Amygdala (tissue), 56 donors: ENCODE results near the gene B3GNT3.

Source experiments
- DNase-seq, 56 donors: peaks; one replicate each; lab custom pipeline; 2025; lab: John Stamatoyannopoulos, UW

B3GNT3 gene

DNA sequence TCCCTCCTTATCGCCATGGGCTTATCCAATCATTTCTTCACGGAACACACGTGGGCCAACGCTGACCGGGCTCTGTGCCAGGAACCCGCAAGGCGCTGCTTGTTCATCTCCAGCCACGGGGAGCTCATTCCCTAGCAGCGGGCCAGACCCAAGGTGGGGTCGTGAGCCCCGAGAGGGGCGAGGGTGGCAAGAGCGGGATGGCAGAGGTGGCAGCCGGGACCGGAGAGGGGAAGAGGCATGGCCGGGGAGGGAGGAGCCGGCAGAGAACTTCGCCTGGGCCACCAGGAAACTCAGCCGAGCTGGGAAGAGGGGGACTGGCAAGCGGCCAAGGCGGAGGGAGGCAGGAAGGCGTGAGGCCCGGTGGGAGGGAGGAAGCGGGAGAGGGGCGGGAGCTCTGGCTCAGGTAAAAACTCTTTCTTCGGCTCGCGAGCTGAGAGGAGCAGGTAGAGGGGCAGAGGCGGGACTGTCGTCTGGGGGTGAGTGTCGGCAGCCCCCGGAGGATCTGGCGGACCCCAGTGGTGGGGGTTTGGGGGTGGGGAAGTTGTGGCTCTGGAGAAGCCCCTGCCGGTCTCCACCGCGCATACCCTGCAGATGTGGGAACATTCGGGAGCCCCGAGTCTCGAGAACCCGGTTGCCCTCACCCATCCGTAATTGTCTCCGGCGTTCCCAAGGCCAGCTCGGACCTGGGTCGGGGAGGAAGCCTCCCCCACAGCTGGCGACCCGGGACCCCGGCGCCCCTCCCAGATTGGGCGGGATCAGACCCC is at the start of gene B3GNT3:
Gene B3GNT3 (plus strand): TSS at position 408 of the 764 bp plus-strand sequence. CDS start 12,670 bp downstream, outside the sequence.
- peak in 1 of 56 donors; percentile 16 for DNase-seq

DNA sequence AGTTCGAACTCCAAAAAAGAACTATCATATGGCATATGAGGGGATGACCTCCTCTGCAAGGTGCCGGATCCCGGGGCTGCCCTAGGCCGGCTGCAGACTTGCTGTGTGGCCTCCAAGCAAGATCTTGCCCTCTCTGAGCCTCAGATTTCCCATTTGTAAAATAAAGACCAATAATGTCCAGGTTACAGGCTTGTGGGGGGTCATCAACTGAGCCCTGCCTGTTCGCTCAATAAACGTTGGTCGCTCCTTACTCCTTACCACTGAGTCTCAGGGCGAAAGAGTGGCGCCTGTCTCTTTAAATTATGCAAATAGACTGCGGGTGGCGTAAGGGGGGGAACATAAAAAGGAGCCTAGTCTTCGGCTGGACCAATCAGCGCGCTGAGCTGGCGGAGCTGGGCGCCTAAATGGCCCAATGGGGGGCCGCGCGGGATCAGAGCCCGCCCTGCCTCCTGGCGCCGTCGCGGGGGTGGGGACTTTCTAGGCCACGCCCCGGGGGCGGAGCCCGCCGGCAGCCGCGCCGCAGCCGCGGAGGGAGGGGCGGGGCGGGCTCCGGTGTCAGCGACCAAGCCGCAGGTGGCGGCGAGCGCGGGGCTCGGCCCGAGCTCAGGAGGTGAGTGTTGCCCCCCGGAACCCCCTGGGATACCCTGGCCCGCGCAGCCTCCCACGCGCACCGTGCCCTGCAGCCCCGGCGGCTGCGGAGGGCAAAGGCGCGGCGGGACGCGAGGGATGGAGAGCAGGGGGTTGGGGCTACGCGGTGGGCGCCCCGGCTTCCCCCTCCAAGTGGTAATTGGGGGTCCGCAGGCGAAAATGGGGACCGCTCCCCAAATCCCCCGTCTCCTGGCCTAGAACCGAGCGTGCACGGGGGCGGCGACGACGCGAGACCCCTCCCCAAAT is 47.5 kb upstream of the B3GNT3 start:
- DNase-seq, result peak in 55 of 56 donors; percentile 70 to 99 (median 92)

- no peak for DNase-seq
These were observed 45.9 kb upstream of the B3GNT3 start for GRCh38 chr19:17748884-17749638.

DNA sequence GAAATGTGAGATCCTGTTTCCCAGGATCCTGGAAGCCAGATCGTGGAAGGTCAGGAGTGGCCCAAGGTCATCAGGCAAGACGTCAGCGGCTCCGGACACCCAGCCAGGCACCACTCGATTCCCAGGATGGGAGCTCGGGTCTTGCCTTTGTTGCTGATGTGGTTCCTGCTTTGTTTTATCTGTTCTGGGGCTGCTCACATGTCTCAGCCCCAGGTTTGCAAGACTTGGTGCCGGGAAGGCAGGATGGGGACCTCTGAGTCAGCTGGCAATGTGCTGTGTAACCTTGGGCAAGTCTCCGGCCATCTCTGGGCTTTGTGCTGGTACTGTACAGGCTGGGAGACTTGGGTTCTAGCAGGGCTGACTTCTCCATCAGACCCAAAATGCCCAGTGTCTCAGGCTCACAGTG is 45.0 kb upstream of the B3GNT3 start:
- peak in 3 of 56 donors; percentile 5 to 18 (median 16) for DNase-seq

DNA sequence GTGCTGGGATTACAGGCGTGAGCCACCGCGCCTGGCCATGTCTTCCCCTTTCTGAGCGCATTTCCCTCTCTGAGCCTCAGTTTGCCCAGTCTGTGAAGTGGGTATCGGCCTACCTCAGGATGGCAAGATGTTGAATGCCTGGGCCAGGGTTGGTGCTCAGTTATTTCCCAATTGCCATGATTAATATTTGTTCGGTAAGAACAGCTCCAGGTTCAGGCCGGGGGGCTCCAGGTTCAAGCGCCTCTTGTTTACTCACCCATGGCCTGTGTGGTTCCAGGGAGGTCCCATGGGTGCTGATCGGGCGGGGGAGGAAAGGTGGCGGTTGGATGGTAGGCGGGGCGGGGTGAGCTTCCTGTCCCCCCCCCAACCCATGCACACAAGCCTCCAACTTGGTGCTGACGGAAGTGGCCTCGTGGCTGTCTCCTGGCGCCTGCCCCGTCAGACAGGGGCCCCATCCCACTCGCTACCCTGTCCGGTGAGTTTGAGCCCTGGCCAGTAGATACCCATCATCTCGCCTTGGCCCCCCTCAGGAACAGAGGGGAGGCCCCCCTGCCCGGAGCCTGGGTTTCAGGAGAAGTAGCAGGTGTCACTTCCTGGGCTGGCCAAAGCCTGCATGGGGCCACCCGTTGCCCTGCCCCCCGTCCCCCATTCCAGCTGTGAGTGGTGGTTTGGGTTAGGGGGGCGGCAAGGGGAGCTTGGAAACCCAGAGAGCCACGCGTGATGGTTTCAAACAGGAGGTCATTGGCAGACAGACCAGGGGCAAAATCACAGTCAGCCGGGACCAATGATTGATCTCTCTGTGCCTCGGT is 43.6 kb upstream of the B3GNT3 start, which contains the start of gene FCHO1:
Gene FCHO1 (plus strand): TSS at position 375 of the 809 bp plus-strand sequence. CDS start 3,688 bp downstream, outside the sequence.
- peak in 25 of 56 donors; percentile 5 to 62 (median 33) for DNase-seq

DNA sequence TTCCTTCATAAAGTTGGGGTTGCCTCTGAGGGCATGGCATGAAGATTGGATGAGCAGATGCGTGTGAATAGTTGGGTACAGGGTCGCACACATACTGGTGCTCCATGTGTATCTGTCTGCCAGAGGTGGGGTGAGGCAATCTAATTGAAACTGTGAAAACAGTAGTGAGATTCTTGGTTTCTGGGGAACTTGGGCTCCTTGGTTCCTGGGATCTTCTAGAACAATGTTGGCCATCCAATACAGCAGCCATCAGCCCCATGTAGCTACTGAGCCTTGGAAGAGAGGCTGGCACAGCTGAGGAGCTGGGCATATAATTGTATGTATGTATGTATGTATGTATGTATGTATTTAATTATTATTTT is 43.0 kb upstream of the B3GNT3 start:
- DNase-seq, result peak in 2 of 56 donors; percentile 34 to 49

DNA sequence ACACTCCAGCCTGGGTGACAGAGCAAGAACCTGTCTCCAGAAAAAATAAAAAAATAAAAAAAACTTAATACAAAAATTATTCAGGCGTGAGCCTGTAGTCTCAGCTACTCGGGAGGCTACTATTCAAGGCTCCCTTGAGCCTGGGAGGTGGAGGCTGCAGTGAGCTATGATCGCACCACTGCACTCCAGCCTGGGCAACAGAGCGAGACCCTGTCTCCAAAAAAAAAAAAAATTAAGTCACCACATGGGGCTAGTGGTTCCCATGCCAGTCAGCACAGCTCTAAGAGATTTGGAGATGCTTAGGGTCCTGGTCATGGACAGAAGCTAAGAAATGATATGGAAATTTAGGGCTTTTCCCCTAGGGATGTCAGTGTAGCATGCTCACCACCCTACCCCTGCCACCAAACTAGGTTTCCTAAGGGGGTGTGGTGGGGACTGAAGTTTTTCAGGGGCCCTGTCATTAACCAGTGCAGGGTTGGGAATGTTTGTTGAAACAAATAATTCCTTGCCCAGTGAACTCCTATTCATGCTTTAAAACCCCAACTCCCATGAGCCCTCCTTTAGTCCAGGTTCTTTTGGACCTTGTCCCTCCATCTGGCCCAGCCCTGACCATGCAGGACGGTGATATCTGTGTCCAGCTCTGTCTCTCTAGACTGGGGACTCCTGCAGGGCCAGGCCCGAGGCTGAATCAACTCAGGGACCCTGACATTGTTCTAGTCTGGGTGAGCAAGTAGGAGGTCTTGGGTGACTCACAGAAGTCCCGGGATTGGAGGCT is 41.9 kb upstream of the B3GNT3 start:
- DNase-seq, result no peak

- peak in 52 of 56 donors; percentile 16 to 95 (median 68) for DNase-seq
These were observed 41.0 kb upstream of the B3GNT3 start for GRCh38 chr19:17753976-17754375.

- DNase-seq, result peak in 2 of 56 donors; percentile 9 to 16
These were observed 40.1 kb upstream of the B3GNT3 start for GRCh38 chr19:17754634-17755442.

- DNase-seq, result peak in 3 of 56 donors; percentile 19 to 45 (median 27)
These were observed 39.5 kb upstream of the B3GNT3 start for GRCh38 chr19:17755443-17755890.

- peak in 55 of 56 donors; percentile 30 to 94 (median 79) for DNase-seq
These were observed 38.8 kb upstream of the B3GNT3 start for GRCh38 chr19:17755977-17756670.

DNA sequence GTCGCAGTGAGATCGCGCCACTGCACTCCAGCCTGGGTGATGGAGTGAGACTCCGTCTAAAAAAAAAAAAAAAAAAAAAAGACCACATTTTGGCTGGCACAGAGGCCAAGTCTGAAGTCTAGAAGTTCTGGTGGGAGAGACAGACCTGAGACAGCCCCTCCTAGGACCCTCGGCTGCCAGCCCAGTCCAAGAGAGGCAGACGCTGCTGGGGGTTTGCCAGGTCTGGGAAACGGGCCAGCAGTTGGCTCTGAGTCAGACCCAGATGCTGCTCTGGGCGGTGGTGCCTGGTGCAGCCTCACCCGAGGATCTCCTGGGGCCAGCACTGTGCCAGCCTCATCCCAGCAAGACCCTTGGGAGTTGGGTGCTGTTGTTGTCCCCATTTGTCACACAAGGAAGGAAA is 37.8 kb upstream of the B3GNT3 start:
- DNase-seq, result peak in 55 of 56 donors; percentile 41 to 98 (median 89)

- DNase-seq, result no peak
These were observed 36.4 kb upstream of the B3GNT3 start for GRCh38 chr19:17758515-17758914.

DNA sequence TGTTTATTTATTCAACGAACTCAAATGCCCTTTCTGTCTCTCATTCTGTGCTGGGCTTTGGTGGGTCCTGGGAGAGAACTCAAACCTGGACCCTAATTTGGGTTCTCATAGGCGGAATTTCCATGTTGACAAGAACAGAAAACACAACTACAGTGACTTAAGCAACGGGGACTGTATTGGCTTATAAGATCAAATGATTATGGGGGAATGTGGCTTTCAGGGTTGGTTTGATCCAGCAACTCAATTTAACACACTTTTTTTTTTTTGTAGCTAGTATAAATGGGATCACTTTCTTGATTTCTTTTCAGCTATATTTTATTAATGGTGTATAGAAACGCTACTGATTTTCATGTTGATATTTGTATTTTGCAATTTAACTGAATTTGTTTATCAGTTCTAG is 33.8 kb upstream of the B3GNT3 start:
- DNase-seq, result no peak

- peak in 36 of 56 donors; percentile 4 to 77 (median 38) for DNase-seq
These were observed 32.3 kb upstream of the B3GNT3 start for GRCh38 chr19:17762505-17763229.

DNA sequence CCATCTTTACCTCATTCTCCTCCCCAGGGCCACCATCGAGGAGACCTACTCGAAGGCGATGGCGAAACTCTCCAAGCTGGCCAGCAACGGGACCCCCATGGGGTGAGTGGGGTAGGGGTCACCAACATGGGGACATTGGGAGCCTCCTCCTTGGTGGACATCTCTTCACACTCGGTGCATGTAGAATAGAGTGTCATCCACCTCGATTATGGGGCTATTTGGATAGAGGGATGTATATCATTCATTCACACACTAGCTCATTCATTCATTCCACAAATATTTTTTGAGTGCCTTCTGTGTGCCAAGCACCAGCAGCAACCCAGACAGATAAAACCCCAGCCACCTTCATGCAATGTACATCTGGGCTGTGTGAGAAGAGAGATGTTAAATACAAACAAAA is 30.6 kb upstream of the B3GNT3 start:
- no peak for DNase-seq
